Neural progenitor cell (in vitro differentiated cells): Measurements from ENCODE around the gene FHL1. TPM values are rescaled to one million over a fixed set of nuclear protein-coding genes. Genes with fewer than 3 reads are reported as not detected.

Source experiments
- DNase-seq: peaks from one replicate; pipeline ENCODE4 v3.0.0-alpha.2; 2016; ENCODE audit warnings: low spot score
- H2AFZ ChIP-seq: fragments of 200-600 bp; sonication (generic); replicated peaks from 2 replicates; pipeline ENCODE4 v1.6.1; 2016; ENCODE audit warnings: antibody characterized with exemption
- H3F3A ChIP-seq: fragments of 200-600 bp; sonication (generic); 2 replicates; pipeline ENCODE4 v1.6.1; 2016; ENCODE audit warnings: antibody characterized with exemption, low read depth
- H3K27ac ChIP-seq: fragments of 200-600 bp; sonication (generic); 2 replicates; pipeline ENCODE4 v1.5.1; 2016; ENCODE audit warnings: mild to moderate bottlenecking
- H3K27me3 ChIP-seq: fragments of 200-600 bp; sonication (generic); 2 replicates; pipeline ENCODE4 v1.6.1; 2016; ENCODE audit warnings: mild to moderate bottlenecking, moderate library complexity
- H3K36me3 ChIP-seq: fragments of 200-600 bp; sonication (generic); 2 replicates; pipeline ENCODE4 v1.5.1; 2016
- H3K4me1 ChIP-seq: fragments of 200-600 bp; sonication (generic); 2 replicates; pipeline ENCODE4 v1.6.1; 2016; ENCODE audit warnings: mixed run types
- H3K4me2 ChIP-seq: fragments of 200-600 bp; sonication (generic); 2 replicates; pipeline ENCODE4 v1.6.1; 2016
- H3K4me3 ChIP-seq: fragments of 200-600 bp; sonication (generic); 2 replicates; pipeline ENCODE4 v1.5.1; 2016
- H3K79me2 ChIP-seq: fragments of 200-600 bp; sonication (generic); 2 replicates; pipeline ENCODE4 v1.6.1; 2016; ENCODE audit warnings: low read depth
- H3K9ac ChIP-seq: fragments of 200-600 bp; sonication (generic); 2 replicates; pipeline ENCODE4 v1.6.1; 2016
- H3K9me3 ChIP-seq: fragments of 200-600 bp; sonication (generic); 2 replicates; pipeline ENCODE4 v1.5.1; 2016; ENCODE audit warnings: low read depth
- H4K20me1 ChIP-seq: fragments of 200-600 bp; sonication (generic); 2 replicates; pipeline ENCODE4 v1.6.1; 2016; ENCODE audit warnings: low read depth
- H3K27ac Mint-ChIP-seq: 3 replicates; pipeline ENCODE4 v1.8.0; 2021; ENCODE audit warnings: mixed read lengths
- H3K27me3 Mint-ChIP-seq: 2 replicates; pipeline ENCODE4 v1.8.0; 2022; ENCODE audit warnings: low read depth, mild to moderate bottlenecking, inconsistent platforms, moderate library complexity, mixed read lengths; ENCODE audit not compliant: insufficient read depth
- H3K36me3 Mint-ChIP-seq: 3 replicates; pipeline ENCODE4 v1.8.0; 2021; ENCODE audit warnings: mixed read lengths
- H3K4me1 Mint-ChIP-seq: 3 replicates; pipeline ENCODE4 v1.8.0; 2021; ENCODE audit warnings: mixed read lengths
- H3K4me3 Mint-ChIP-seq: 3 replicates; pipeline ENCODE4 v1.8.0; 2021; ENCODE audit warnings: mild to moderate bottlenecking, moderate library complexity, mixed read lengths
- H3K9me3 Mint-ChIP-seq: 3 replicates; pipeline ENCODE4 v1.8.0; 2020; ENCODE audit warnings: mixed read lengths
- CTCF ChIP-seq: fragments of 200-600 bp; sonication (generic); IDR thresholded peaks from 2 replicates; pipeline ENCODE4 v1.5.1; 2017; ENCODE audit warnings: antibody characterized with exemption, mild to moderate bottlenecking
- EZH2 ChIP-seq: fragments of 200-600 bp; sonication (generic); IDR thresholded peaks from 2 replicates; pipeline ENCODE4 v1.6.1; 2017; ENCODE audit warnings: antibody characterized with exemption, mild to moderate bottlenecking, moderate library complexity
- EZH2phosphoT487 ChIP-seq: fragments of 200-600 bp; sonication (generic); IDR thresholded peaks from 2 replicates; pipeline ENCODE4 v1.6.1; 2017; ENCODE audit warnings: antibody characterized with exemption
- total RNA-seq: library from RNA; depleted of rRNA; stranded (reverse); fragments of >200 nt; gene quantifications from 2 replicates; pipeline ENCODE4 v1.2.3, GENCODE V29; 2015; ENCODE audit warnings: low replicate concordance

Gene FHL1
- total RNA-seq, 1 donor from 2014 or later, result 67.6 TPM

GRCh38 chrX:136203951-136204350, 56.6 kb downstream of the FHL1 start:
- no peak for DNase-seq
- H3K4me1 ChIP-seq, result no peaks in the 10 kb centered on the region
- no peak overlapping the region for H3K4me2 ChIP-seq
- Mint-ChIP-seq H3K27me3 (peaks cover 6% of the 10 kb centered on the region), H3K9me3 (peaks cover 6% of the 10 kb centered on the region), H3K27ac (no peak overlapping the region), H3K4me1 (peaks cover 11% of the 10 kb centered on the region), H3K4me3 (no peak overlapping the region), H3K36me3 (peaks cover 4% of the 10 kb centered on the region)
- H3K27me3 ChIP-seq, result no peaks in the 10 kb centered on the region
- H3K9ac ChIP-seq, result no peak overlapping the region
- H3K36me3 ChIP-seq, result no peaks in the 10 kb centered on the region
- H3K4me3 ChIP-seq, result no peak overlapping the region
- H3K9me3 ChIP-seq, result no peaks in the 10 kb centered on the region
- no peak for TF ChIP-seq EZH2phosphoT487
- no peak for TF ChIP-seq EZH2
- no peak for TF ChIP-seq CTCF
- H4K20me1 ChIP-seq, result no peaks in the 10 kb centered on the region
- no peaks in the 10 kb centered on the region for H3K79me2 ChIP-seq
- H2AFZ ChIP-seq, result no peak overlapping the region
- no peaks in the 10 kb centered on the region for H3F3A ChIP-seq
- no peak overlapping the region for H3K27ac ChIP-seq

- no peaks in the 10 kb centered on the region for H4K20me1 ChIP-seq
- peaks cover 11% of the 10 kb centered on the region for H3K4me1 Mint-ChIP-seq
- no peaks in the 10 kb centered on the region for H3F3A ChIP-seq
- no peak overlapping the region for H3K27ac Mint-ChIP-seq
- H3K79me2 ChIP-seq, result no peaks in the 10 kb centered on the region
- H3K9me3 ChIP-seq, result no peaks in the 10 kb centered on the region
- H3K4me1 ChIP-seq, result no peaks in the 10 kb centered on the region
- no peaks in the 10 kb centered on the region for H3K36me3 ChIP-seq
- H3K4me2 ChIP-seq, result no peak overlapping the region
- H3K4me3 ChIP-seq, result no peak overlapping the region
- H3K36me3 Mint-ChIP-seq, result peaks cover 4% of the 10 kb centered on the region
- no peaks in the 10 kb centered on the region for H3K27me3 ChIP-seq
- no peak overlapping the region for H3K27ac ChIP-seq
- TF ChIP-seq EZH2 (no peak), EZH2phosphoT487 (no peak), CTCF (no peak)
- peaks cover 6% of the 10 kb centered on the region for H3K9me3 Mint-ChIP-seq
- H2AFZ ChIP-seq, result no peak overlapping the region
- DNase-seq, result peak; percentile 3
- H3K9ac ChIP-seq, result no peak overlapping the region
- H3K4me3 Mint-ChIP-seq, result no peak overlapping the region
- H3K27me3 Mint-ChIP-seq, result peaks cover 6% of the 10 kb centered on the region
These were observed 57.2 kb downstream of the FHL1 start for GRCh38 chrX:136204571-136204970.

- H3K36me3 ChIP-seq, result no peaks in the 10 kb centered on the region
- H4K20me1 ChIP-seq, result no peaks in the 10 kb centered on the region
- Mint-ChIP-seq H3K36me3 (peaks cover 7% of the 10 kb centered on the region), H3K9me3 (peaks cover 8% of the 10 kb centered on the region), H3K4me1 (peaks cover 9% of the 10 kb centered on the region), H3K27me3 (peaks cover 6% of the 10 kb centered on the region), H3K27ac (peak overlapping the region; percentile 54), H3K4me3 (no peak overlapping the region)
- H3K79me2 ChIP-seq, result no peaks in the 10 kb centered on the region
- H3K4me2 ChIP-seq, result no peak overlapping the region
- H2AFZ ChIP-seq, result no peak overlapping the region
- no peak overlapping the region for H3K9ac ChIP-seq
- H3K4me3 ChIP-seq, result no peak overlapping the region
- DNase-seq, result peak; percentile 13
- no peak overlapping the region for H3K27ac ChIP-seq
- no peak for TF ChIP-seq EZH2
- TF ChIP-seq EZH2phosphoT487, result no peak
- TF ChIP-seq CTCF, result no peak
- no peaks in the 10 kb centered on the region for H3F3A ChIP-seq
- H3K9me3 ChIP-seq, result no peaks in the 10 kb centered on the region
- no peaks in the 10 kb centered on the region for H3K4me1 ChIP-seq
- no peaks in the 10 kb centered on the region for H3K27me3 ChIP-seq
These were observed 58.6 kb downstream of the FHL1 start for GRCh38 chrX:136205882-136206380.
